ENCODE data around the gene GRM3.

GRM3 gene

GRCh38 chr7:86911659-86912058, 267.9 kb downstream of the GRM3 start:
- no peak for DNase-seq

DNA sequence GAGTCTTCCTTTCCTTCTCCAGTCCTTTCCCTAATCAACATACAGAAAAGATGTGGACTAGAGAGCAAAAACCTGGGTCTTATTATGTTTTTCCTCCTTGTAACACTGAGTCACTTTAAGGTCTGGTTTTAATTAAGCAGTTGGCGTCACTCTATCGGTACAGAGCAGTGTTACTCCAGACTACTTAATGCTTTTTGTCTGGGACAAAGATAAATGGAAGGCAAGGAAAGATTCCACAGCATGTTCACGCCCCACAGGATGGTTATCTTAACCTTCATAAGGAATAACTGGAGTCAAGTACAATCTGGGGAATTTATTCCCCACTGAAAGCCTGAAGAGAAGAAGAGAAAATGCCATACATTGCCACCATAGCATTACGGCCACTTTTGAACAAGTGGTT, 270.0 kb downstream of the GRM3 start:
- no peak for DNase-seq
